Omental fat pad (tissue), 4 donors: ENCODE results near the gene CD93. TPM values are rescaled to one million over a fixed set of nuclear protein-coding genes. Genes with fewer than 3 reads are reported as not detected.

Experiments used
- ATAC-seq: fragments of 150-250 bp; one replicate; pipeline ENCODE4 v1.9.1; 2016; ENCODE audit warnings: mild to moderate bottlenecking, moderate library complexity; ENCODE audit not compliant: low FRiP score
- DNase-seq: peaks from one replicate; pipeline ENCODE4 v3.0.0-alpha.2; 2019; ENCODE audit warnings: low spot score
- CTCF ChIP-seq, 3 donors: fragments of 450-650 bp; IDR thresholded peaks; one replicate each; pipeline ENCODE4 v1.5.1; 2016 to 2017; ENCODE audit warnings: antibody characterized with exemption in 3 of 3, mild to moderate bottlenecking in 3 of 3, moderate library complexity in 2 of 3
- total RNA-seq, 4 donors: library from RNA; depleted of rRNA; stranded (reverse); fragments of >200 nt; gene quantifications; one replicate each; pipeline ENCODE4 v1.1.0, GENCODE V29; 2016

Gene CD93
- total RNA-seq, 4 donors from 2014 or later: 43.8 to 227 (median 140) TPM

GRCh38 chr20:23099791-23100719, 13.9 kb upstream of the CD93 start:
- no peak for ATAC-seq
- DNase-seq: no peak
- TF ChIP-seq CTCF (IDR thresholded peaks at IDR 0.05): no peak

- TF ChIP-seq CTCF (IDR thresholded peaks at IDR 0.05): no peak
- DNase-seq (no peak), ATAC-seq (no peak)
These were observed 11.8 kb upstream of the CD93 start for GRCh38 chr20:23097636-23098580.

GRCh38 chr20:23096986-23097520, 10.9 kb upstream of the CD93 start:
- DNase-seq (no peak), ATAC-seq (no peak)
- no peak for TF ChIP-seq CTCF (IDR thresholded peaks at IDR 0.05)

- DNase-seq (no peak), ATAC-seq (no peak)
- TF ChIP-seq CTCF (IDR thresholded peaks at IDR 0.05): no peak
These were observed 10.0 kb upstream of the CD93 start for GRCh38 chr20:23096097-23096496.

GRCh38 chr20:23095499-23095898, 9.4 kb upstream of the CD93 start:
- ATAC-seq: no peak
- TF ChIP-seq CTCF (IDR thresholded peaks at IDR 0.05): no peak
- no peak for DNase-seq

- TF ChIP-seq CTCF (IDR thresholded peaks at IDR 0.05): no peak
- ATAC-seq: no peak
- no peak for DNase-seq
These were observed 8.8 kb upstream of the CD93 start for GRCh38 chr20:23094927-23095326.
